HG03520 (cell line): ENCODE measurements around the gene NHERF2.

Experiments used
- ATAC-seq: cut with Tn5 transposase; IDR thresholded peaks from one replicate; pipeline ENCODE4 v1.9.1; 2021; ENCODE audit warnings: mild to moderate bottlenecking, moderate library complexity; ENCODE audit not compliant: unreplicated experiment

The NHERF2 gene

GRCh38 chr16:2038382-2039231, 11.9 kb downstream of the NHERF2 start:
- ATAC-seq, result no peak

- ATAC-seq, result no peak
These were observed 12.8 kb downstream of the NHERF2 start for GRCh38 chr16:2039274-2040031.

GRCh38 chr16:2040041-2040786, 13.5 kb downstream of the NHERF2 start:
- ATAC-seq, result no peak

- no peak for ATAC-seq
These were observed 14.3 kb downstream of the NHERF2 start for GRCh38 chr16:2040787-2041522.

GRCh38 chr16:2042171-2042985, 15.7 kb downstream of the NHERF2 start:
- no peak for ATAC-seq

- ATAC-seq, result no peak
These were observed 16.4 kb downstream of the NHERF2 start for GRCh38 chr16:2042986-2043666.

GRCh38 chr16:2043667-2044451, 17.2 kb downstream of the NHERF2 start:
- ATAC-seq, result no peak

- ATAC-seq, result no peak
These were observed 17.8 kb downstream of the NHERF2 start for GRCh38 chr16:2044541-2044940.

GRCh38 chr16:2045965-2046892, 19.5 kb downstream of the NHERF2 start:
- ATAC-seq, result no peak

GRCh38 chr16:2046893-2047329, 20.2 kb downstream of the NHERF2 start:
- no peak for ATAC-seq

GRCh38 chr16:2047330-2048115, 20.8 kb downstream of the NHERF2 start, which contains the start of the genes NTHL1 and TSC2:
NTHL1 (minus strand) TSS chr16:2047834; CDS start chr16:2047823, 11 bp downstream.
TSC2 (plus strand) TSS chr16:2047985; CDS start chr16:2048616, 631 bp downstream.
- ATAC-seq, result peak; percentile 82

- no peak for ATAC-seq
These were observed 21.4 kb downstream of the NHERF2 start for GRCh38 chr16:2048116-2048543.

GRCh38 chr16:2053211-2053610, 26.5 kb downstream of the NHERF2 start:
- ATAC-seq, result no peak

- no peak for ATAC-seq
These were observed 27.2 kb downstream of the NHERF2 start for GRCh38 chr16:2053897-2054296.

GRCh38 chr16:2054543-2055245, 28.0 kb downstream of the NHERF2 start:
- no peak for ATAC-seq

- ATAC-seq, result no peak
These were observed 29.4 kb downstream of the NHERF2 start for GRCh38 chr16:2056077-2056476.
